GM19238 (cell line): ENCODE data around the gene GRM1.

Experiments used
- DNase-seq: peaks from one replicate; pipeline ENCODE4 v3.0.0; 2011; ENCODE audit warnings: low spot score; ENCODE audit not compliant: insufficient read length

GRM1 gene

DNA sequence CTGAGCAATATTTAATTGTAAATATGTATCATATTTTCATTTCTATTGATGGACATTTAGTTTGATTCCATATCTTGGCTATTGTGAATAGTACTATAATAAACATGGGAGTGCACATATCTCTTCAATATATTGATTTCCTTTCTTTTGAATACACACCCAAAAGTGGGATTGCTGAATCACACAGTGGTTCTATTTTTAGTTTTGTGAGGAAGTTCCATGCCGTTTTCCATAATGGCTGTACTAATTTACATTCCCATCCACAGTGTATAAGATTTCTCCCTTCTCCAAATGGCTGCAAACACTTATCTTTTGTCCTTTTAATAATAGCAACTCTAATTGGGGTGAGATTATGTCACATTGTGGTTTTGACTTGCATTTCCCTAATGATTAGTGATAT, 428.0 kb downstream of the GRM1 start:
- no peak for DNase-seq

DNA sequence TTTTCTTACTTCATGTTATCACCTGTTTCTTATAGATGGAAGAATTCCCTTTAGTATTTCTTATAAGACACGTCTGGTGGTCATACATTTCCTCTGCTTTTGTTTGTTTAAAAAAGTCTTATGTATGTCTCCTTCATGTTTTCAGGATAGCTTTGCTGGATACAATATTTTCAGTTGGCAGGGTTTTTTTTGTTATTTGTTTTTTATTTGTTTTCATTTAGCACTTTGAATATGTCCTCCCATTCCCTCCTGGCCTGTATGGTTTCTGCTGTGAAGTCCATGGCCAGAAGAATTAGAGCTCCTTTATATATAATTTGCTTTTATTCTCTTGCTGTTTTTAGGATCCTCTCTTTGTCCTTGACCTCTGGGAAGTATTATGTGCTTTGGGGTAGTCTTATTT, 432.1 kb downstream of the GRM1 start:
- no peak for DNase-seq

GRCh38 chr6:146470091-146470770, 441.4 kb downstream of the GRM1 start:
- DNase-seq, result no peak

- no peak for DNase-seq
Observed at GRCh38 chr6:146472918-146473317, 444.1 kb downstream of the GRM1 start.

GRCh38 chr6:146481527-146481926, 452.7 kb downstream of the GRM1 start:
- DNase-seq, result no peak

GRCh38 chr6:146484411-146484810, 455.5 kb downstream of the GRM1 start:
- no peak for DNase-seq
